ENCODE data around the gene LIPC.
"Not testable (repeated sequence)": the region's sequence is repeated elsewhere in the genome, so short reads cannot be mapped to it uniquely, and the experiment has no call there.

LIPC gene

DNA sequence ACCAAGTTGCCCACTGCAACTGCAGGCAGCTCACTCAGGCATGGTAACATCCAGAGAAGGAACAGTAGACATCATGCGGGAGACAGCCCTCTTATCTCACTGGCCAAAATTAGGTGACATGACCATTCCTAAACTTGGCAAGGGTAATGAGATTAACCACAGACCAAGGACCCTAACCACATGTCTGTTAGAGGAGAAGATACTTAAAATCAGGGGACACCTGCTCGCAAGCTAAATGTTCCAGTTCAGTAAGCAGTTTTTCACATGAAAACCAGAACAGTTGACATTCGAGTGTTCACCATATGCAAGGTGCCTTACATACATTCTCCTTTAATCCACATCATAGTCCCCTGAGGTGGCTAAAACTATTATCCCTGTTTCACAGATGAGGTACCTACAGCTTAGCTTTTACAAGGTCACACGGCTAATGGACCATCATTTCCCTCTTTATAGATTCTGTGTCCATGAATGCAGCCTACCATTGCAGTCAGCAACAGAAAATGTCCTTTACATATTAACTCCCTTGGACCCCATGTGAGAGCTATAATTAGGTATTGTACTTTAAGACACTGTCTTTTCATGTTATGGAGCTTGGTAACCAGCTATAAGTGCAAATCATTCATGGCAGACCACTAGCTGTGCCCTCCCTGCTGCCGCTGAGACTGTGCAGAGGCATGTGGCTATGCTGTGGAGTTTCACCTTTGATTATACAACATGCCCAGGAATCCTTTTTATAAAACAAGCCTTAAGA, 154.1 kb downstream of the LIPC start:
- no peak for DNase-seq (ENCODE audit: low read depth)

DNA sequence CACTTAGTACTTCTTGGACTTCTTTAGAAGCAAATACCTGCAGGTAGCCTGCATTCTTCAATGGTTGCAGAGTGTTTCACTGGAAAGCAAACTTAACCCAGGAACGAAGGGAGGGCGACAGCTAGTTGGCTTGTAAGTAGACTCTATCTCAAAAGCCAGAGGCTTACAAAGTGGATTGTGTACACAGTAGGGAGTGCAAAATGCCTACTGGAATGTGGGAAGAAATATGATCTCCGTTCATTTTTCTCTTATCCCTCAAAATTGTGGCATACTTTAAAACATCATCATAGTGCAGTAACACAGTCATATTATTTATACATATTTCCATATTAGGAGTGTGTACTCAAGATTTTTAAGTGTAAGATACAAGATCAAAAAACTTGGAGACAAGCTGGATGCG, 155.7 kb downstream of the LIPC start:
- peak; percentile 0 for DNase-seq (ENCODE audit: low read depth)

DNA sequence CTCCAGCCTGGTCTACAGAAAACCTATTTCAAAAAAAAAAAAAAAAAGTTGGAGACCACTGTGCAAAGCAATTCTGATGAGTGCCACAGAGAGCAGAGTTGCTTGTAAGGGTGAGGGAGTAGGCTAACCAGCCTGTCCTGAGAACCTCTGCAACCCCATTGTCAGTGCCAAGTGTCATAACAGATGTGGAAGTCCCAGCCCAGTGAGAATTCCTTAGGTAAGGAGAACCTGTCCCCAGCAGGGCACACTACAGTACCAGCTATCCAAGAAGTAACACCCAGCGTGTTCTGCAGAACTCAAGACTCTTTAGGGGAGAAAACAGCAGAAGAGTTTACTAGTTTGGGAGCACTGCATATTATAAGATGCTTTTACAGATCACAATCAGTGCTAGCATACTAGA, 156.3 kb downstream of the LIPC start:
- DNase-seq (ENCODE audit: low read depth), result no peak

DNA sequence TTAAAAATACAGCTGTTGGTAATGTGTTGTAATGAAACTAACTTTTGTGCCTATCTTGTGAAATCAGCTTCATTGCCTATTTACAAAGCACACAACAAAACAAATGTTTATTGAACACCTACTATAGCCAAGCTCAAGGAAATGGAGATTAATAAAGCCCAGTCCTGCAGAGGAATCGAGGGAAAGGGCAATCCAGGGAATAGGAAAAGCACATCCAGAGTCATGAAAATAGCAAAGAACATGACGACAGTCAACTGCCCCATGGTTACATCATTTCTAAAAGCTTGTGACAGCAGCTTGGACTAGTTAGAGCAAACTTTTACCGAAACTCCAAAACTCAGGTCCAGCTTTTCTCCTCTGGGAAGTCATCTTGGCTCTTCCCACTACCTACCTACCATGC, 157.3 kb downstream of the LIPC start:
- no peak for DNase-seq (ENCODE audit: low read depth)

DNA sequence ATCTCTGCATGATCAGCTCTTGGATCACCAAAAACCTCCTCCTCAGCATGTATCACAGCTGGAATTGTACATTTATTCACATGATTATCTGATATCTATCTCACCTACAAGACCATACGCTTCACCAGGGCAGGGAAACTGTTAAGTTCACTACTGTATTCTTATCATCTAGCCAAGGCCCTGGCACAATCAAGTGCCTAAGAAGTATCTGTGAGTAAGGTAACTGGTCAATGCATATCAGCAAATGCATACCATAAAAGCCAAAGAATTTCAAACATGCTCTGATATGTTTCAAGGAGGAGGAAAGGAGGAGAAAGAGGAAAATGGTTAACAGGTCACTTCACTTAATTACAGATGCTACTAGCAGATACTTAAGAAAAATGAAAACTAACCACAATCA, 158.4 kb downstream of the LIPC start:
- no peak for DNase-seq (ENCODE audit: low read depth)

DNA sequence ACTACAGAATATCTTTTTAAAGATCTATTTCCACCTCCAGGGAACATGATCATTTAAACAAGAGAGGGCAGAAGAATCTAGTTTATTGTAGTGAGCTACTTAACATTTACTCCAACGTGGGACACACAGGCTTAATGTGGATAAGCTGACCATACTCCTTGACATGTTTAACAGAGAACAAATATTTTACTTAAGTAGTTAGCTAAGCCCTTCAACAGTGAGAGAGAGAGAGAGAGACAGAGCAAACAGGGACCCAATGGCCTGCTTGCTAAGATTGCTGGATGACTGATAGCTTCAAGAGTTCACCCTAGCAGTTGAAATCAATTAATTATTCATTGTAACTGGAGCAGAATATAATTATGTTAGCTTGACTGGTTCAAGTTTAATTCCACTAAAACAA, 159.1 kb downstream of the LIPC start:
- DNase-seq (ENCODE audit: low read depth), result no peak

DNA sequence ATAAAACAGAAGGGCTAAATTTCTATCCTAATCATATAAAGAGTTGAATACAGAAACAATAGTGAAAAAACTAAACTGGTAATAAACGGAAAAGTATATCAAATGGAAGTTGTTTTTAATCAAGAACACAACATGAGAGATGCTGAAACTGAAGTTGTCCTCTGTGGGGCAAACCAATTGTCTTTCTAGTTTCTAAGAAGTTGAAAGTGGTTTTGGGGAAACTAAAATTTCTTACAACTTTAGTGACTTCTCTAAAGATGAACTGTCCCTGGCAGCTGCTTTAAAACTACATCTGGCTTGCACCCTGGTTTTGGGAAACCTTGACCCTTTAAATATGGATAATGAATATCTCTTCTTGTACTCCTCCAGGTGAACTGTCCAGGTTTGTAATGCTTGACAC, 162.1 kb downstream of the LIPC start:
- DNase-seq (ENCODE audit: low read depth), result no peak

DNA sequence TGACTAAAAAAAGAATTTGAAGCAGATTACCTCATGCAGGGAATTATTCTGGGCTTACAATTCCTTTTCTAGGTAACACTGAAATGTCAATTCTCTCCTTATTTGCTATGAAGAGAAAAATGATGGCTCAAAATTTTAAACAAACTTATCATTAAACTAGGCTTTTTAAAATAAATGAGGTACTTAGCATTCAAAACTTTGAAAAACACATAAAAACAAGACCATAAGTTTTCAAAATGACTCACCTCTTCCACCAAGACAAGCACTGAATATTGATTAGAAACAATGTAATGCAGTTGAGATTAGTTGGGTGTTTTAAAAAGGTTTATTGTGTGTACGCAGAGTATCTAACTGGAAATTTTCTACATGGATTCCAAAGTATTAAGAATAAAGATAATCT, 163.1 kb downstream of the LIPC start:
- DNase-seq (ENCODE audit: low read depth), result no peak

DNA sequence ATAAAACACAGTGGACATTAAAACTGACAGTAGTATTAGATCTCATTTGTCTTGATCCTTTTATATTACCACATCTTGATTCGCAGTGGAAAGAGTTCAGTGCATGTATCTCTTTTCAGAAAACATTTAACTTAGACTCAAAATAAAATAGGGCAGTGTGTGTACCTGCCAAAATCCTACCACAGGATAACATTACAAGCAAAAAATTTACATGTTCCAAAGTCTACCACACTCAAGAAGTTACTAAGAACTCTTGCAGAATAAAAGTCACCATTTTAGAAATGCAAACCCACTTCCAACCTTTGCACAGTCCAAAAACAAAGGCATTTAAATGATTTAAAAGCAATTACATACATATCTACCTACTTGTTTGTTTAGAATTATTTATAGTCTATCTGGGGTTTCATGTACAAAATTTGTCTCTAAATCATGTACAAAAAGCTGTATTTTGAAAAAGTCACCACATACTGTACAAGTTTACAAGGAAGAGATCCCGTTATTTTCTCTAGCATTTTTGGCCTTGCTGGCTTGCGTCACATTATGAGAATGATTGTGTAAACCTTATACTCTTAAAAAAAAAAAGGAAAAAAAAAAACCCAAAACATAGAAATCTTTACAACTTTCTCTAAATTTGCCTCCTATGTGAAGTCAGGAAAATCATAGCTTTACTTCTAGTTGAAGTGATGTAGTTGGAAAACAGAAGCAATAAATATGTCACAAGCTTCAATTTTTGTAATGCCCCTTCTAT, 163.9 kb downstream of the LIPC start:
- DNase-seq (ENCODE audit: low read depth), result peak; percentile 1

DNA sequence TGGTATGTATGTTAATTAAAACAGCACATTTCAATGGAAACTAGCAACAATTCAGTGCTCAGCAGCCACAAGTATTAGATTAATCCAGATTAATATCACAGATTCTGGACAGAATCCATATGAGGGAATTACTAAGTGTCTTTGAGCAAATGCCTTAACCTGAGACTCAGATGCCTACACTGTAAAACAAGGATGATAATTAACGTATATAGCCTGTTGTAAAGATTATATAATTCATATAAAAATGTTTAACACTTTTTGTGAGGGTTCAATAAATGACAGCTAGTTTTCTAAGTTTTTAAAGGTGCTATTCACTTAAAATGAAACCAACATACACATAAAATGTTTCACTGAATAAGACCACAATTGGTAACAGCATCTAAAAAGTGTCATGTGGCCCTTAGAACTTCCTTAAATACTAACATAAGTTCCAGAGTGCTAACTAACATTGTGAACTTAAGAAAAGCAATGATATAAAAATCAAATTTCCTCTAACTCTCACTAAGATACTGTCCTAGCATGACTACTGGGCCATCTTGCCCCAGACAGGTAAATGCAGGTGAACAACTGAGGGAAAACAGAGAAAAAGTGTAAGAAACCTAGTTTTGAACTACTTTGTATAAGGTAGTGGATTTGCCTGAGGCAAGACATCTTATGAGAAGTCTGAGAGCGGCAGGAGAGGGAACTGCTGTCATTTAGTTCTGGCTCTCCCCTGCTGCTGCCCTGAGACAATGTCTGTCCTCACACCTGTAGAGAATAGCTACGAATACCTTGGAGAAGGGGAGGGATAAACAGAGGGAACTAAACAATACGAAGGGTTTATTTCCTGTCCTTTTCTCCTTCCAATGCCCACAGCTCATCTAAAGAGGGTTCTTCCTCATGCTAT, 166.4 kb downstream of the LIPC start:
- no peak for DNase-seq (ENCODE audit: low read depth)

DNA sequence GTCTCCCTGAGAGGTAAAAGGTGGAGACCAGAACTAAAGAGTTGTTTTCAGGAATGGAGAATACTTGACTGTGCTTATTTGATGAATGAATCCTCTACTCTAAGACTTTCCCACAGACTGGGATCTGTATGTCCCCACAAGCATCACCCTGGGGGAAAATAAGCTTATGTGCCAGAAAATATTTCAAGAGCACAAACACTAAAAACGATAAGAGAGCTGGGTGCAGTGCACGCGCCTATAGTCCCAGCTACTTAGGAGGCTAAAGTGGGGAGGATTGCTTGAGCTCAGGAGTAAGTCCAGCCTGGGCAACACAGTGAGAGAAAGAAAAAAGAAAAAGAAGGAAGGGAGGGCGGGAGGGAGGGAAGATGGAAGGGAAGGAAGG, 167.0 kb downstream of the LIPC start:
- DNase-seq (ENCODE audit: low read depth), result no peak

DNA sequence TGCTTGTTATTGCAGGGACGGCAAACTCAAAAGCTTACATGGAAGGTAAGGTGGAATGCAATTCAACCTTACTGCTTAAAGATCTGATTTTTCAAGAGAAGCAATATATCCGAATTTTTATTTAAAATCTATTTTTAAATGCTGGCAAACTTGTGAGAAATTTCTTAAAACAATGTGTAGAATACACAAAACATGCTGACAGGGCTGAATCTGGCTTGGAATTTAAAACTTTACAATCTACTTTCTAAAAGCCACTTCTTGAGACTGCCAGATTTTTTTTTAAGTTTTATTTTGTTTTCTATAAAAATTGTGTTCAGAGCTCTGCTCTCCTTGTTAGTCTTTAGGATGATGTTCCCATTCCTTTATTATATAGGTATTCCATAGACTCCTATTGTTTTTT, 171.0 kb downstream of the LIPC start:
- DNase-seq (ENCODE audit: low read depth), result no peak

DNA sequence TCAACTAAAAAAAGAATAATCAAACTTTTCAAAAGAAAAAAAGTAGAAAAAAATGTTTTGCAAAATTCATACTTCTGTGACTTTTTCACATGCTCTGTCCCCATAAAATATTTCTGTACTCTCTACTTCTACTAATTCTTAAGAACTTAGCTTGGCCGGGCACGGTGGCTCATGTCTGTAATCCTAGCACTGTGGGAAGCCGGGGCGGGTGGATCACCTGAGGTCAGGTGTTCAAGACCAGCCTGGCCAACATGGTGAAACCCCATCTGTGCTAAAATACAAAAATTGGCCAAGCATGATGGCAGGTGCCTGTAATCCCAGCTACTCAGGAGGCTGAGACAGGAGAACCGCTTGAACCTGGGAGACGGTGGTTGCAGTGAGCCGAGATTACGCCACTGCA, 172.1 kb downstream of the LIPC start:
- DNase-seq (ENCODE audit: low read depth), result not testable (repeated sequence)

DNA sequence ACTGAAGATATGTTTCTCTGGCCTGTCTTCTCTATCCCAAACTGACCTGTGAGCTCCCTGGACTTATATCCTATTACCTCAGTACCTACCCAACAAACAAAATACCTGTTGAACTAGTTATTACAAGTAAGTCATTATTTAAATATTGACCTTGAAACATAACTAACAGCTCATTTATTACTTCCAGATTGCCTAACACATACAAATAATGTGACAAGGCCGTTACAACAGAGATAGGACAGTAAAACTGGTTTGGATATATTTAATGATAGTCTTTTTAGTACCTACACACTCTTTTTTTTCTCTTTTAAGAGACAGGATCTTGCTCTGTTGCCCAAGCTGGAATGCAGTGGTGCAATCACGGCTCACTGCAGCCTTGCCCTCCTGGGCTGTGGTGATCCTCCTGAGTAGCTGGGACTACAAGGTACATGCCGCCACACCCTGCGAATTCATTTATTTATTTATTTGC, 172.7 kb downstream of the LIPC start:
- DNase-seq (ENCODE audit: low read depth), result no peak

DNA sequence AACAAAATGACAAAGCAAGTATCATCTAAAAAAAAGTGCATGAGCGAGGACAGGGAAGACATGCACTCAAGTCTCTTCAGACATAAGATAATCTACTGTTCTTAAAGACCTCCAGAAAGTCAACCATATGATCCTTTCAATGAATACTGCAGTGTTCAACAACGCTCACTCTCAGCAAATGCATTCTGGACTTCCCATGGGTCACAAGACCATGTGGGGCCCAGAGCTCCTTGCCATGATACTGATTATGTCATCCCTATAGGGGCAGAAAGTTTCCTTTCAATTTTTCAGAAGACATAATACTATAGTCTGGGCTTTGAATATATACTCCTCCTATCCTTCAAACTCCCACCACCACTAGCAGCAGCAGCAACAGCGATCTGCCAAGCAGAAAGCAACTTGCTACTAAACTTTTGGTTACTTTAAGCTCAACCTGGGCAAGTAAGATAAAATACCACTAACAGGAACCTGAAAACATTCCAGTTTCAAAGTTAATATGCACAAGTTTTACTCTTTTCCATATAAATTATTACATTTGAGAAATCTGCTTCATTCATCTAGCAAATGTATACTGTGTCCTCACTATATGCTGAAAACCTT, 174.2 kb downstream of the LIPC start:
- no peak for DNase-seq (ENCODE audit: low read depth)

DNA sequence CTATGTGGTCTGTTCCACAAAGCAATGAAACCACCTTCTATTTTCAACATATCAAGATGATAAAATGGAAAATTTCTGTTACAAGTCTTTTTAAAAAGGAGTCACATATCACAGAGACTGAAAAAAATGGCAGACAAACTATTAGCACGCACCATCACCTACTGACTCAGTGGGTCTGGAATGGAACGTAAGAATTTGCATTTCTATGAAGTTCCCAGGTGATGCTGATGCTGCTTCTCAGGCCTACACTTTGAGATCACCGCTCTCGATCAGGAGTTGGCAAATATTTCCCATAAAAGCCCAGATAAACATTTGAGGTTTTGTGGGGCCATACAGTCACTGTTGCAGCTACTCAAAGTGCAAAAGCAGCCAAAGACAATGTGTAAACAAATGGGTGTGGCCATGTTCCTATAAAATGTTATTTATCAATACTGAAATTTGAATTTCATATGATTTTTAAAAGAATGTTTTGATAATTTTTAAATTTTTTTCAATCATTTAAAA, 174.8 kb downstream of the LIPC start:
- no peak for DNase-seq (ENCODE audit: low read depth)

DNA sequence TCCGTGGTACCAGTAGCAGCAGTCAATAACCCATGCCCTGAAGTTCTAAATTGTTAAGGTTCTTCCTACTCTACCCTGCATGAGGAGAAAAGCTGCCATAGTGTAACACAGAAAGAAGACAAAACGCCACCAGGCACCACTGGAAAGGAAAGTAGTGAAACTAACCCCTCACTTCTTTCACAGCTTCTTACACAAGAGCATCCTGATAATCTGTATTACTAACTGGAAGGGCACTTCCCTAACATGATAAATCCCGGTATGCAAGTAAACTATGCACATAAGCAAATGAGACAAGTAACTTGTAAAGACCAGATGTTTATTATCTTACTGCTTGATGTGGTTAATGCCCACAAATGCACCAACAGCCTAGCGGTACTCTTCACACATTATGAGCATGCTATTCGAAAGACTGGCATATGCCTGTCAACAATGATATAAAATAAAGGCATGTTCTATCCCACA, 176.4 kb downstream of the LIPC start:
- no peak for DNase-seq (ENCODE audit: low read depth)

DNA sequence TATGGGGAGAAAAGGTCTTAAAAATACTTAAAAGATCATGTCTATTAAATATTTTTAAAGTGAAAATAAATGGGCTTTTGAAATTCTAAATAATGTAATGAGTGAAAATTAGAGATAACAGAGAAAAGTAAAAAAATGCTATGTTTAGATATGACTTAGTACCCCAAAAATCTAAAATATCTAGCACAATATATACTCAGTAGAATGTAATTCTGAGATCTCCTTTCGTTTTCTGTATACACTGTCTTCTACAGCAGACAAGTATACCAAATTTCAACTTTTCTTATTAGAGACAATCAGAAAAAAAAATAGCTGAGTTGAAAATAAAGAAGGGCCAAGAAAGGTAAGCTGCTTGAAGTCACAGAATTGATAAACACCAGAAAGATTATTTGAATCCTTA, 176.9 kb downstream of the LIPC start:
- DNase-seq (ENCODE audit: low read depth), result no peak

DNA sequence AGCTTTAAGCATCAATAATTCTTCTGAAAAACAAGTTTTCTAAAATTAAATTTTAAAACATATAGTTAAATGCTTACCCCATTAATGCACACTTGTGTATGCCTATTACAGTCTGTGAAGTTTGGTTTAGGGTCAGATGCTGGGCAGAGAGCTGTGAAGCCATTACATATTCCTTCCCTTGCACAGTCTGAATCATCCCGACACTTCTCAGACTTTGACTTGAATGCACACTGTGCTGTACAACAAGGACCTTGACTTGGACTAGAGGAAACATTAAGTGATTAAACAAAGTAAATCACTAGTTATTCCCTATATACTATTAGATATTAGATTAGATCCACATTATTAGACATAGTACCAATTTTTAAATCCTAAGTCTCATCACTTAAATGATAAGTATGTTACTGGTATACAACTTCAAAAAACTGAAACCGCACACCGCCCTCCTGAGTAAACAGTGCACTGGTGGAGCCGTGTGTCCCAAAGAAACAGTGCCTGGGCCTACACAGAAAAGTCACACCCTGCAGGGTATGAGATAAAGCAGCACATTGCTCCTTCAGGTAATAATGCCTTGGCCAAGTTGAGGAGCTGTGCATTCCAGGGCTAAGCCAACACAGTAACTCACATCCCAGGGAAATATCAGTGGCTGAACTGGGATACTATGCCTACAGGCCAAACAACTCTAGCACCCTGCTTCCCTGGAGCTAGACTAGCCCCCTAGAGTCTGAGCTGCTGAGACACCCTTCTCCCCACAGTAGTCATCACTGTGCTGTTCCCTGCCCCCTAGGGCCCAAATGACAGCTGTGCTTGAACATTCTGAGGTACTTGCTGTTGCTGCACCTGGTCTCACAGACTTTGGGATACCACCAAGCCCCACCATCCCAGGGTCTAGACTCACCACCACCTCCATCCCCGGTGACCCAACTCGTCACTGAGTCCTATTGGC, 180.2 kb downstream of the LIPC start:
- DNase-seq (ENCODE audit: low read depth), result no peak

DNA sequence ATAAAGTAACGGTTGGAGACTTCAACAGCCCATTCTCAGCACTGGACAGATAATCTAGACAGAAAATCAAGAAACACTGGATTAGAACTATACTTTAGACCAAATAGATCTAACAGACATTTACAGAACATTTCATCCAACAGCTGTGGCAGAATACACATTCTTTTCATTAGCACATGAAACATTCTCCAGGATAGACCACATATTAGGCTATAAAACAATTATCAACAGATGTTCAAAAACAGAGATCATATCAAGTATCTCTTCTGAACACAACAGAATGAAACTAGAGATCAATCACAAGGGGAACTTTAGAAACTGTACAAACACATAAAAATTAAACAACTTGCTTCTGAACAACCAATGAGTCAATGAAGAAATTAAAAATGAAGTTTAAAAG, 184.4 kb downstream of the LIPC start:
- DNase-seq (ENCODE audit: low read depth), result no peak
